Left colon (tissue), 2 donors: Measurements from ENCODE around the gene EEFSEC. TPM values are rescaled to one million over a fixed set of nuclear protein-coding genes. Genes with fewer than 3 reads are reported as not detected.

Experiments
- ATAC-seq: fragments of 200-7000 bp; cut with Tn5 transposase; one replicate; pipeline ENCODE4 v1.9.1; 2020; ENCODE audit warnings: mild to moderate bottlenecking, moderate library complexity
- DNase-seq, 2 donors: peaks; one replicate each; pipeline ENCODE4 v3.0.0-alpha.2; 2020
- intact Hi-C, 2 donors: fragments of 100-400 bp; cut with DNase I in 1 of 2; cut with micrococcal nuclease in 1 of 2; formaldehyde crosslinking; loops; one replicate each; pipeline versions ENCODE4 v1.11.2 to v1.14.0; 2022; cut with DNase I, micrococcal nuclease
- total RNA-seq, 2 donors: library from RNA; stranded (reverse); fragmentation: NEBNext Ultra II Directional; extraction: Animal tissue kit (Norgen Biotek cat#: 25700); gene quantifications; one replicate each; pipeline ENCODE4 v1.2.1, GENCODE V29; 2021
- donor health status: DM: no; HTN: no; CAD: no.
- donor health status: DM: yes; HTN: yes; CAD: no.

EEFSEC gene
- total RNA-seq, 2 donors from 2014 or later: 7.3 to 10.5 TPM

DNA sequence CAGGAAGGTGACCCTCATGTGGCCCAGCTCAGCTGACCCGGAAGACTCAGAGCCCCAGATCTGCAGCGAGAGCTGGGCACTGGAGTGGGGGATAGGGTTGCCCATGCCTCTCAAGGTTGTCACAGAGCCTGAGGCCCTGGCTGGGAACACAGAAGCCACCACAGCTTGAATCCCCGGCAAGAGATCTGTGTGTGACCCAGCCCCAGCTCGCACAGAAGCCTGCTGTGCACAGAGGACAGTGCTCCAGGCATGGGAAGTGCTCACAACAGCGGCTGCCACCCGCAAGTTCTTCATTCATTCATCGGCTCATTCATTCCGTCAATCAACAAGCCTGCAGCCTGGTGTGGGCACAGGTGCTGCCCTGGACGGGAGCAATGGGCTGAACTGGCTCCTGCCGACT, 277.0 kb downstream of the EEFSEC start:
- intact Hi-C loops: no loop called here
- DNase-seq (no peak), ATAC-seq (no peak)

DNA sequence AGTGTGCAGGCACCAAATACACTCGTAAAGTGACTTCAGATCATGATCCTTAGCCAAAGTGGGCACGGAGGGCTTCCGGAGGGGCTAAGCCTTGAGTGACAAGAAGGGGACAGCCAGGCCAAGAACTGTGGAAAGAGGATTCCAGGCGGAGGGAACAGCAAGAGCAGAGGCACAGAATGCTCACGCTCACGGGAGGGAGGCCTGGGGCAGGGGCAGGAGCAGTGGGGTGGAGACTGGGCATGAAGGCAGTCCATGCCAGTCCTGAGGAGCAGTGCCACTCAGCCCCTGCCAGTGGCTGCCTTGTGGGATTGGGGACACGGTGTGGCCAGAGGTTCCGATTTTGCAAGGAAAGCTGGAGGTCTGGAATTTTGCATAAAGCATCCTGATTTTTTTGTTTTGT, 277.4 kb downstream of the EEFSEC start:
- no peak for ATAC-seq
- intact Hi-C loops: no loop called here

DNA sequence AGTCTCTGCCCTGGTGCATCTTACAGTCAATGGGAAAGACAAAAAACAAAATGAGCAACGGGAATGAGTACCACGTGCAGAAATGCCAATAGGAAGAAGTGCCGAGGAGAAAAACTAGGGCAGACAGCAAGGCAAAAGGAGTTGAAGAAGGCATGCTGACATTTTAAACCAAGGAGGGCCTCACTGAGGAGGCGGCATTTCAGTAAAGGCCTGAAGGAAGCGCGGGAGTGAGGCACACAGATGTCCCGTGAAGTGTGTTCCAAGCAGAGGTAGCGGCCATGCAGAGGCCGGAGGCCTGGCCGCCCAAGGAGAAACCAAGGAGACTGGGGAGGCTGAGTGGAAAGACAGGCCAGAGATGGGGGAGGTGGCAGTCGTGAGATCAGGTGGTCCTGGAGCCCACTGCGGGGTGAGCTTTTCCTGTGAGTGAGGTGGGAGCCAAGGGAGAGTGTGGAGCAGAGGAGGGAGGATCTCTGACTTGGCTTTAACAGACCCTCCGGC, 278.6 kb downstream of the EEFSEC start:
- intact Hi-C loops: no loop called here
- ATAC-seq (no peak), DNase-seq (no peak)

More for the DNA sequence above, 277.4 kb downstream of the EEFSEC start:
- no peak for DNase-seq

DNA sequence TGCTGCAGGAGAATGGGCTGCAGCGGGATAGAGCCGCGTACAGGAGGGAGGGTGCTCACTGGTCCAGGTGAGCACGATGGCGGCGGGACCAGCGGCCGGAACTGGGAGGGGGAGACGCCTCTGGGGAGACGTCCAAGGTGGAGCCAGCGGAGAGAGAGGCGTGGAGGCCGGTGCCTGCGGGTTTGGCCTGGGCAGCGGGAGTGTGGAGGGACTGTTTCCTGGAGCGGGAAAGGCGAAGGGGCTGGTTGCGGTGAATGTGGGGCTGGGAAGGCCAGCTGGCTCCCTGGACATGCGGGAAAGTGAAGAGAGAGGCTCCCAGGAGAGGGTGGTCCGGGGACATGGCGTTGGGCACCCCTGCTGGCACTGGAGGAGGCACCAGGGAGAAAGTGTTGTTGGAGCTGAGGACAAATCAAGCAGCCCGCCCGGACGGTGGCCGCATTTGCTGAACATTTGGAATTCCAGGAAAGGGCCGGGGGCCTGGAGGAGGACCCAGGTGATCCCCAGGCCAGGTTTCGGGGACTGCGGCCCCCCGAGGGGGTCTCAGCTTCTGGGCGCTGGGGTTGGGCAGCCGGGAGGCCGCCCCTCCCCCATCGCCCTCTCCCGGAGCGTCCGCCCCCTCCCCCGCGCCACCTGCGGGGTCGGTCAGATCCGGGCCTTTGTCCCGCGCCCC, 279.2 kb downstream of the EEFSEC start:
- no peak for DNase-seq
- peak; percentile 50 for ATAC-seq
- intact Hi-C loops: no loop called here

DNA sequence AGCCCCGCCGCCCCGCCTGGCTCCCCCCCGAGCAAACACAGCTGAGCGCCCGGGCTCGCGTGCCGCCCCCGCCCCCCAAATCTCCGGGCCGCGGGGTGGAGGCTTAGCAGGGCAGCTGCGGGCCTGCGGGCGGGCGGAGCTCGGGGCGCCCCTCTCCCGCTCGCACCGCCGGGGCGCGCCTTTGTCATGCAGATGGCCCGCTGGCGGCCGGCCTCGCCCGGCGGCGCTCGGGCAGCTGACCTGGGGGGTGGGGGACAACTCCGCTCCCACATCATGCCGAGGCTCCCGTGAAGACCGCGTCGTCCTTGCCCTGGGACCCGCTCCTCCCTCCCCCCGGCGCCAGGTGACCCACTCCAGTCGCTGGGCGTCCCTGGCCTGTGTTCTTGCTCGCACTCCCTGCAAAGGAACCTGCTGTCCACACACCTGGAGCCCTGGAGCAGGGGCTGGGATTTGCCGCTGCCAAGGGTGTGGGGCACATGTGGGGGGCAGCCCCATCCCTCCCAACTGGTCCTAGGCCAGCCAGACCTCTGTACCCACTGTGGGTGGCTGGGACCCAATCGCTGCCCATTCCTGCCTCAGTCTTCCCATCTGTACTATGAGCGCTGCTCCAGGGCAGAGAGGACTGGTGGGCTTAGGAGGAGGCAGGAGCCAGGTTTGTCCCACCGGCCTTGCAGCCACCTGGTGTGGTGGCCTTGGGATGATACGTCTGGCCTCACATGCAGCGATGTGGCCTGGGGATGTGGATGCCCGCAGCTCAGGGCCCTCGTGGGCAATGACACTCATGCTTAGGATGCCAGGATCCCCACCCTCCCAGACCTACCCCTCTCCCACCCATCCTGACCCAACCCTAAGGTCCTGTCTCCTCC, 279.9 kb downstream of the EEFSEC start:
- no peak for DNase-seq
- no peak for ATAC-seq
- intact Hi-C loops: no loop called here

DNA sequence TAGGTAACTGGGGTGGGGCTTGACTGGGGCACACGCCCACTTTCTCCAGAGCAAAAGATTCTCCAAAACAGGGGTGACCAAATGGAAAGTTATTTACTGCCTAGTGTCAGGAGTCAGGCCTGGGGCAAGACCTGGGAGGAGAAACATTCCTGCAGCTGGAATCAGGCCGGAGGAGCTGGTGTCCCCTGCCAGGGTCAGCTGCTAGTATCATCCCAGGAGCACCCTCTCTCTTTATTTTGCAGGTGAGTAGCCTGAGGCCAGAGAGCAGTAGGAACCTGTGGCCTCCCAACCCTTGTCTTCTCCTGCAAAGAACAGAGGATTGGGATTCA, 280.5 kb downstream of the EEFSEC start:
- intact Hi-C loops: no loop called here

DNA sequence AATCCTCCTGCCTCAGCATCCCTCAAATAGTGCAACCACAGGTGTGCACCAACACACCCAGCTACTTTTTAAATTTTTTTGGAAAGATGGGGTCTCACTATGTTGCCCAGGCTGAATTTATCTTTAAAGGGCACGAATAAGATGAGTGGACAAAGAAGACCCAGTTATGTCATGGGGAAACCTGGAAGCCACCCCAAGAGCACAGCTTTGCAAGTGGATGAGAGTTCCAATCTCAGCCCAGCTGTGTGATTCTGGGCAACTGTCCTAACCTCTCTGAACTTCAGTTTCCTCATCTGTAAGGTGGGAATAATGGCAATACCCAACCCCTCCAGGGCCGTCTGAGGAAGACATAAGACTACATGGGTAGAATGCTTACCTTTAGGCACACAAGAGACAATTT, 281.2 kb downstream of the EEFSEC start:
- no peak for DNase-seq
- no peak for ATAC-seq
- intact Hi-C loops: no loop called here

More for the DNA sequence above, 280.5 kb downstream of the EEFSEC start:
- no peak for DNase-seq
- ATAC-seq: no peak

DNA sequence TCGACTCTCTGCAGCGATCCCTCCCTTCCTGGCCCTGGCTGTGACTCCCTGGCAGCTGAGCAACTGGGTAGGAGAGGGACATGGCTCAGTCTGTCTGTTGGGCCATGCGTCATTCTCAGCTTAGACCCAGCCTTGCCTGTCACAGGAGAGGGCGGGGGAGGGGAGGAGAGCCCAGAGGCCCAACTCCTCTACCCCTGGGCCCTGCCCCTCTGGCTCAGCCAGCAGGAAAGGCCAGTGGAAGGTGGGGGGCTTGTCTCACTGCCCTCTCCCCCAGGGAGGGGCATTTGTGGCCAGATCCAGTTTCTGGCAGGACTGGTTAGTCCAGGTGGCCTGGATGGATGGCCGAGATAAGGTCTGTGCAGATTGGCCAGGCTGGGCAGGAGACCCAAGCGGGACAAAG, 281.8 kb downstream of the EEFSEC start:
- intact Hi-C loops: no loop called here
- no peak for ATAC-seq
- no peak for DNase-seq

DNA sequence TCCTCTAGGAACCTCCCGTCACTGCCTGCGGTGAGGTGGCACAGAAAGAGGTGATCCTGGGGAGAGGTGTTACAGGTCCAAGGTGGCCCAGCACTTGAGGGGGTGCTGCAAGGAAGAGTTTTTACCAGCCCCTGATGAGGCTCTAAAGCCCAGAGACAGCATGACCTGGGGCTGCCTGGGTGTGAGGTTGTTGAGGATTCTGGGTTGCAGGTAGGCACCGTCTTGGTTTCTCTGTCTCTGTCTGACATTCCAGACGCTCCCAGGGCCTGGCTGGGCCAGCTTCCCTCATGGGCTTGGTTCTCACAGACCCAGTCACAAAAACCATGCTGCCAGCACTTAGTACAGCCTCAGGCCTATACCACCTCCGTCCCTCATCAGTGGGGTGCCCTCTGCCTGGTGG, 282.3 kb downstream of the EEFSEC start:
- ATAC-seq (no peak), DNase-seq (no peak)
- intact Hi-C loops: no loop called here

DNA sequence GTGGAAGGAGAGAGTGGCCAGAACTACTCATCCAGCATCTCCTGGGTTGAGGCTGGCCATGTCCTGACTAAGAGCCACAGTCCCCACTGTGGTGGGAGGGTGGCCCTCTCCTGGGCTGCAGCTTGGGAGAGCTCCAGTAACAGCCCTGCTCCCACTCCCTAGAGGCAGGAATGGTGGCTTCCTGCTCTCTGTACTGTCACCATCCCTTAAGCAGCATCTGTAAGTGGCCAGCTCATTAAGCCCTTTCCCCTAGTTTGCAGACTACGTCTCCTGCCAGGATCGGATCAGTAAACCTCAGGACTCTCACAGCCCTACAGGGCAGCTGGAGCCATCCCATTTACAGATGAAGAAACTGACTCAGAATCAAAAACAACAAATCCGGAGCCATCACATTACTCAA, 282.9 kb downstream of the EEFSEC start:
- DNase-seq (no peak), ATAC-seq (no peak)
- intact Hi-C loops: no loop called here

DNA sequence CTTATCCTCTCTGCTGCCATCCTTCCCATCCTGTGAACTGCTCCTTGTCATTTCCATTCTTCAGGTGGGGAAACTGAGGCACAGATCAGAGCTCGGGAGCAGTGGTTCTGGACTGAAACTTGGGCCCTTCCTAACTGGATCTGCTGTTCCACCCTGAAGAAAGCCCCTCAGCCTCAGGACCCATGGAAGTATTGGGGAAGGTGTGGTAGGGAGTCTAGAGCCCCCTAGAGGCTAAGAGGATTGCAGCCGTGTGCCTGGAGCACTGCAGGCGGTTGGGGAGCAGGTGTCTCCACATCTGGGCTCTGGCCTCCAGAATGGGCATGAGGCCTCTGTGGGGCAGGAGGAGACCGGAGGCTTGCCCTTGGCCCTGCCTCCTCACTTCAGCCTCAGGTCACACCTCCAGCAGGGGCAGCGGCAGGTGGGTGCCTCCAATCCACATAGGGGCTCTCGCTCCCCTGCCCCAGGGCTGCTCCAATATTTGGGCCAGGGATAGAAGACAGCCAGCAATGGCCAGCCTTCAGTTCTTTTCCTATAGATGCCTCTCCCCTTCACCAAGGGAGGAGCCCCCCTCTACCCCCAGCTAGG, 285.3 kb downstream of the EEFSEC start:
- DNase-seq (no peak), ATAC-seq (no peak)
- intact Hi-C loops: no loop called here

DNA sequence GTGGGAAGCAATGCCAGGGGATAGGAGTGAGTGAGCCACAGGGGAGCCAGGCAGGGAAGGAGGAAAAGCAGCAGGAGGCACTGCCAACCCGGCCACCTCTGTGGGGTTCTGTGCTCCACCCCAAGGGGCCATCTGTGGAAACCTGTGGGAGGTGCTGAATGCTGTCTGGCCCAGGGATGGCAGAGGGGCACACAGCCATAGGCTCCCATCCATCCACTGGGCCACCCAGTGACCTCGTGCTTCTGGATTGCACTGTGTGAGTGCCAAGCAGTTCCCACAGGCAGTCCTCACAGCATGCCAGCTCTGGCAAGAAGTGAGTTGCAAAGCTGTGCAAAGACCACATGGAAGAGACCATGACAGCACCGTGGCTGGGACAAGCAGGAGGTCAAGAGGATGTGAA, 285.9 kb downstream of the EEFSEC start:
- intact Hi-C loops: no loop called here
- ATAC-seq (no peak), DNase-seq (no peak)

DNA sequence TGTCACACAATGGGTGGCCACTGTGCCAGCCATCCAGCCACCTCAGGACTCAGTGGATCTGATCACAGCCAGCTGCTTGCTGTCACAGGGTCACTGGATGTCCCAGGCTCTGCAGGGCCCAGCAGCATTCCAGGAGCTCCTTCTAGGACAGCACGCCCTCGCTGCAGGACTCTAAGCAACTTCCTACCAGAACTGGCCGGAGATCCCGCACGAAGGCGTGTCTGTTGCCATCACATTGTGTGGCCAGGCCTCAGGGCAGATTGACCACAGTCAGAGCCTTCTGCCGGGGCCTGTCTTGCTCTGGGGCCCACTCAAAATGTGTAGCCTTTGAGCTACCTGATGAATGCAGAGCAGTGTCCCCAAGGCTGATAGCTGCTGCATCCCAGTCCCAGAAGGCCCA, 288.8 kb downstream of the EEFSEC start:
- DNase-seq: no peak
- no peak for ATAC-seq
- intact Hi-C loops: no loop called here

DNA sequence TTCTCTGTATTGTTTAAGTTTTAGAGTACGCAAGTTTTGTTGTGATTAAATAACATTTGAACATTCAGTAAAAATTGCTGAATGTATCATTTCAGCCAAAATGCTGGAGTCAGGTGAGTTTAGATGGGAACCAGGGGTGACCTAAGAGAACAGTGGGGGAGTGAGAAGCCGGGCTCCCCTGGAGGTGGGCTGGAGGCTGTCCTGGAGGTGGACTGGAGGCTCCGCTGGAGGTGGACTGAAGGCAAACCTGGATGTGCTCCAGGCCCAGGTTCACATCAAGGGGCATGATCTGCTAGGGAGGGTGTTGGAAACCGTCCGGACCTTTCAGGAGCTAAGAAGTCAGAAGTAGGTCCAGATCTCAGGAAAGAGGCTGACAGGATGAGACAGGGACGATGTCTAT, 289.7 kb downstream of the EEFSEC start:
- DNase-seq (no peak), ATAC-seq (no peak)
- intact Hi-C loops: no loop called here

DNA sequence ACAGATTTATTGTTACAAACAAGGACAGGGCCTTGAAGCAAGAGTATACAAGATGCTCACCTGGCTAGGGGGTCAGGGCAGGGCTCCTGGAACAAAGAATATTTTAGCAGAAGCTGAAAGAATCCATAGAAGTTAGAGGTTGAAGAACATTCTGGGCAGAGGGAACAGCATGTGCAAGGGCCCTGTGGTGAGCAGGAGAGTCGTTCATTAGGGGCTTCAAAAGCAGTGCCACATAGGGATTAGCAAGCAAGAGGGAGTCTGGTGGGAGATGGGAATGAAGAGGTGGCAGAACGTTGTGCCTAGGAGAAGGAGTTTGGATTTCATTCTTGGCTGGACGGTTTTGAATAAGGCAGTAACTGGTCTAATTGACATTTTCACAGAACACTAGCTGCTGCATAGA, 290.5 kb downstream of the EEFSEC start:
- intact Hi-C loops: no loop called here
- no peak for DNase-seq

DNA sequence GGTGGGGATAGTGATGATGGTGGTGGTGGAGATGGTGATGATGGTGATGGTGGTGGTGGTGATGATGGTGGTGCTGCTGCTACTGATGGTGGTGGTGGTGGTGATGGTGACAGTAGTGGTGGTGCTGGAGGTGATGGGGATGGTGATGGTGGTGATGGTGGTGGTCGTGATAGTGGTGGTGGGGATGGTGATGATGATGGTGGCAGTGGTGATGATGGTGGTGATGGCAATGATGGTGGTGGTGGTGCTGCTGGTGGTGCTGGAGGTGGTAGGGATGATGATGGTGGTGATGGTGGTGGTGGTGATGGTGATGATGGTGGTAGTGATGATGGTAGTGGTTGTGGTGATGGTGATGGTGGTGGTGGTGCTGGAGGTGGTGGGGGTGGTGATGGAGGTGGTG, 292.1 kb downstream of the EEFSEC start:
- no peak for DNase-seq
- no peak for ATAC-seq
- intact Hi-C loops: no loop called here

More for the DNA sequence above, 290.5 kb downstream of the EEFSEC start:
- ATAC-seq: no peak

DNA sequence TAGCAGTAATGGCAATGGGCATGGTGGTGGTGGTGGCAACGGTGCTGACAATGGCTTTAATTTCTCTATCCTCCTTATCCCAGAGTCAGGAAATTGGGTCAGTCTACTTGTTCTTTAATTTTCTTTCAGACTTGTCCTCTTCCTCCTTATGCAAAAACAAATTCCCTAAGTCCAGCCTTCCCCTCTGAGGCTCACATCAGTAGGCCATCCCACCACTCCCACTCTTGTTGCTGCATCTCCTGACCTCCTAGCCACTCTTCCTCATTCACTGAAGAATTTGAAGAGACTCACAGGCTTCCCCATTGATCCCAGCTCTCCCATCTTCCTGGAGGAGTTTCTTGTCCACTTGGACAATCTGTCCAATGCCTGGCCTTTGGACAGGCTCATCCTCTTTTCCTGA, 293.5 kb downstream of the EEFSEC start:
- ATAC-seq: no peak
- DNase-seq: no peak
- intact Hi-C loops: no loop called here

DNA sequence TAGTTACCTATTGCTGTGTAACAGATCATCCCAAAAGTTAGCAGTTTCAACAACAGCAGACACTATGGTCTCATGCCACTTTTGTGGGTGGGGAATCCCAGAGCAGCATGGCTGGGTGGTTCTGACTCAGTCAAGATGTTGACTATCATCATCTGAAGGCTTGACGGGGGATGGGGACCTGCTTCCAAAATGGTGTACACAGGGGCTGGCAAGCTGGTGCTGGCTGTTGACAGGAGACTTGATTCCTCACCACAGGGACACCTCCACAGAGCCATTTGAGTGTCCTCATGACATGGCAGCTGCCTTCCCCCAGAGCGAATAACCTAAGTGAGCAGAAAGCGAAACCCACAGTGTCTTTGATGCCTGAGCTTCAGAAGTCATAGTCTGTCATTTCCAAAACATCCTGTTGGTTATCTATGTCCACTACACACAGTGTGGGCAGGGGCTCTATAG, 294.3 kb downstream of the EEFSEC start:
- ATAC-seq (no peak), DNase-seq (no peak)
- intact Hi-C loops: no loop called here

DNA sequence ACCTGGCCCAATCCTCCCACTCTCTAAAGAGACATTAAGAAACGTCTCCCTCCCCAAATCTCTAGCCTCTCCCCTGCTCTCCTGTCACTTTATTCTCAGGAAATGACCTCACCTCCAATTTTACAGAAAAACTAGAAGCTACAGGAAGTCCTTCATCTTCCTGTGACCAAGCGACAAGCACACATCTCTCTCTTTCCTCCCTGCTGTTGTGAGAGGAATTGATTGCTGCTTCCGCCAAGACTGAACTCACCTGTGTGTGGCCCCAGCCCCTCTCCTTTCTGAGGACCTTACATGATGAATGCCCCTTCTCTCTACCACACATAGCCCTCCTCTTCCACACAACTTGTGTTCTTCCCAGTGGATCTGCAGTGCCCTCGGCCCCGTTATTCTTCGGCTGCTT, 295.2 kb downstream of the EEFSEC start:
- ATAC-seq: no peak

DNA sequence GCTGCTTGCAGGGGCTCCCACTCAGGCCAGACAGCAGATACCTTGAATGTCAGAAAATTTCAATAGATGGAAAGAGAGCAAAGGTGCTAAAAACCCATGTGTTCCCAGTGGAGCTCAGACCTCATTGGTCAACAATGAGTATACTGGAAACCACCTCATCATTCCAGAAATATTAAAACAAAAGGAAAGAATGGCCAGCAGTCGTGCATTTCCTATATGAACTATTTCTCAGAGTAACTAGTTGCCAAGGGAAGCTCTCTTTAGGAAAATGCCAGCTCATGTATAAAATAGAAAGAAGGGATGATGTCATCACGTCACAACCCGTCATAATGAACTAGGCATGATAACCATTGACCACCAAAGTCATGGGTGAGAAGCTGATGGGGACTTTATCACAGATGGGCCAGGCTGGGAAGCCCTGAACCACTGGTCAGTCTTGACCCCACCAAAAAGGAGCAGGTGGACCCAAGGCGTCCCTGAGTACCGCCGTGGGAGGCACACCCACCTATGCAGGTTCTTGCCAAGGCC, 295.9 kb downstream of the EEFSEC start:
- no peak for ATAC-seq
- intact Hi-C loops: no loop called here
- DNase-seq: no peak

More for the DNA sequence above, 295.2 kb downstream of the EEFSEC start:
- intact Hi-C loops: no loop called here
- DNase-seq: no peak
